ENCODE results near the gene B9D1. TPM values are rescaled to one million over a fixed set of nuclear protein-coding genes. Genes with fewer than 3 reads are reported as not detected.

Gene B9D1
- polyA plus RNA-seq, 1 of the 3 experiments (the other 2 are of a cell fraction): 81.6 TPM

DNA sequence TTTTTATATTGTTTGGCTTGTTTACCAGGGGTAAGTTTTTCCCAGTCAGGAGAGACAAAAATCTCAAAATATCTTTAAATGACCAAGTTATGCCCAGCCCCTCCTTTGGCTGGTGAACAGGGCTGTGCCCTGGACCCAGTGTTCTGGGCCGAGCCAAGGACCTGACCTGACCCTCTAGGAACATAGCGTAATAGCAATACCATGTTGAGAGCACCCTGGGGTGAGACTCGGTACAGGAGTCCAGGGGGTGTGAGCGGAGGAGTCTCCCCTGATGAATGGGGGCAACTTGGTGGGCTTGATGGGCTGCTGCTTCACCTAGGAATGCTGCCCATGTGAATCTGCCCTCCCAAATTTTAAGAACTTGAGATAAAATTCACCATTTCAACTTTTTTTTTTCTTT lies 47.4 kb downstream of the B9D1 start:
- H2AFZ ChIP-seq (ENCODE audit: low read depth): no peak overlapping the region
- no peaks in the 10 kb centered on the region for H3K27me3 ChIP-seq (ENCODE audit: insufficient read depth)
- H3F3A ChIP-seq (replicated peaks; ENCODE audit: insufficient read depth): peaks cover 7% of the 10 kb centered on the region
- DNase-seq: no peak
- no peak overlapping the region for H3K4me2 ChIP-seq
- H3K9ac ChIP-seq: no peak overlapping the region
- peaks cover 18 to 44% of the 10 kb centered on the region in 2 experiments for H3K36me3 ChIP-seq (replicated peaks in 1 of 2; ENCODE audit: control insufficient read depth in 1 of 2, insufficient read depth in 2 of 2, low read length in 1 of 2)
- H3K4me3 ChIP-seq (ENCODE audit: low read depth in 2 of 2, low read length in 1 of 2): no peak overlapping the region
- no peaks in the 10 kb centered on the region for H3K79me2 ChIP-seq (ENCODE audit: insufficient read depth)
- CTCF ChIA-PET: no interaction called here
- 95% methylated on average over 2 of the region's 4 CpGs for WGBS (ENCODE audit: low lambda C conversion rate)
- no peaks in the 10 kb centered on the region for H3K9me2 ChIP-seq
- peaks cover 4 to 16% of the 10 kb centered on the region in 2 experiments; a peak in 3 of 4 replicates for H3K4me1 ChIP-seq (ENCODE audit: control insufficient read depth in 1 of 2, insufficient read depth in 2 of 2, low read depth in 1 of 2, low read length in 1 of 2)
- POLR2A ChIA-PET: no interaction called here
- TF ChIP-seq ELF1 (IDR thresholded peaks at IDR 0.05) (no peak), JUND (IDR thresholded peaks at IDR 0.05) (no peak), GABPA (IDR thresholded peaks at IDR 0.05; ENCODE audit: low read depth) (no peak), RAD21 (IDR thresholded peaks at IDR 0.05; ENCODE audit: low read length) (no peak), FOXJ3 (CRISPR knock-in tag; IDR thresholded peaks at IDR 0.05) (no peak), NRF1 (IDR thresholded peaks at IDR 0.05; ENCODE audit: low read depth, low read length) (no peak), GATA2 (CRISPR knock-in tag; IDR thresholded peaks at IDR 0.05) (no peak), EZH2phosphoT487 (IDR thresholded peaks at IDR 0.05; ENCODE audit: borderline replicate concordance, low read depth) (no peak), YY1 (IDR thresholded peaks at IDR 0.05; ENCODE audit: low read depth) (no peak)
- TF ChIP-seq, protein P1, sequence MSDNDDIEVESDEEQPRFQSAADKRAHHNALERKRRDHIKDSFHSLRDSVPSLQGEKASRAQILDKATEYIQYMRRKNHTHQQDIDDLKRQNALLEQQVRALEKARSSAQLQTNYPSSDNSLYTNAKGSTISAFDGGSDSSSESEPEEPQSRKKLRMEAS (IDR thresholded peaks at IDR 0.05; ENCODE audit: low read depth): no peak
- TF ChIP-seq, protein P2, sequence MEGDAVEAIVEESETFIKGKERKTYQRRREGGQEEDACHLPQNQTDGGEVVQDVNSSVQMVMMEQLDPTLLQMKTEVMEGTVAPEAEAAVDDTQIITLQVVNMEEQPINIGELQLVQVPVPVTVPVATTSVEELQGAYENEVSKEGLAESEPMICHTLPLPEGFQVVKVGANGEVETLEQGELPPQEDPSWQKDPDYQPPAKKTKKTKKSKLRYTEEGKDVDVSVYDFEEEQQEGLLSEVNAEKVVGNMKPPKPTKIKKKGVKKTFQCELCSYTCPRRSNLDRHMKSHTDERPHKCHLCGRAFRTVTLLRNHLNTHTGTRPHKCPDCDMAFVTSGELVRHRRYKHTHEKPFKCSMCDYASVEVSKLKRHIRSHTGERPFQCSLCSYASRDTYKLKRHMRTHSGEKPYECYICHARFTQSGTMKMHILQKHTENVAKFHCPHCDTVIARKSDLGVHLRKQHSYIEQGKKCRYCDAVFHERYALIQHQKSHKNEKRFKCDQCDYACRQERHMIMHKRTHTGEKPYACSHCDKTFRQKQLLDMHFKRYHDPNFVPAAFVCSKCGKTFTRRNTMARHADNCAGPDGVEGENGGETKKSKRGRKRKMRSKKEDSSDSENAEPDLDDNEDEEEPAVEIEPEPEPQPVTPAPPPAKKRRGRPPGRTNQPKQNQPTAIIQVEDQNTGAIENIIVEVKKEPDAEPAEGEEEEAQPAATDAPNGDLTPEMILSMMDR (IDR thresholded peaks at IDR 0.05): no peak
- TF ChIP-seq, protein P3, sequence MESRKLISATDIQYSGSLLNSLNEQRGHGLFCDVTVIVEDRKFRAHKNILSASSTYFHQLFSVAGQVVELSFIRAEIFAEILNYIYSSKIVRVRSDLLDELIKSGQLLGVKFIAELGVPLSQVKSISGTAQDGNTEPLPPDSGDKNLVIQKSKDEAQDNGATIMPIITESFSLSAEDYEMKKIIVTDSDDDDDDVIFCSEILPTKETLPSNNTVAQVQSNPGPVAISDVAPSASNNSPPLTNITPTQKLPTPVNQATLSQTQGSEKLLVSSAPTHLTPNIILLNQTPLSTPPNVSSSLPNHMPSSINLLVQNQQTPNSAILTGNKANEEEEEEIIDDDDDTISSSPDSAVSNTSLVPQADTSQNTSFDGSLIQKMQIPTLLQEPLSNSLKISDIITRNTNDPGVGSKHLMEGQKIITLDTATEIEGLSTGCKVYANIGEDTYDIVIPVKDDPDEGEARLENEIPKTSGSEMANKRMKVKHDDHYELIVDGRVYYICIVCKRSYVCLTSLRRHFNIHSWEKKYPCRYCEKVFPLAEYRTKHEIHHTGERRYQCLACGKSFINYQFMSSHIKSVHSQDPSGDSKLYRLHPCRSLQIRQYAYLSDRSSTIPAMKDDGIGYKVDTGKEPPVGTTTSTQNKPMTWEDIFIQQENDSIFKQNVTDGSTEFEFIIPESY (IDR thresholded peaks at IDR 0.05; ENCODE audit: borderline replicate concordance, low read depth): no peak
- H3K9me3 ChIP-seq: no peaks in the 10 kb centered on the region
- H4K20me1 ChIP-seq (ENCODE audit: insufficient read depth): no peaks in the 10 kb centered on the region
- no peak overlapping the region for H3K27ac ChIP-seq (ENCODE audit: low read depth in 2 of 2, low read length in 1 of 2)

DNA sequence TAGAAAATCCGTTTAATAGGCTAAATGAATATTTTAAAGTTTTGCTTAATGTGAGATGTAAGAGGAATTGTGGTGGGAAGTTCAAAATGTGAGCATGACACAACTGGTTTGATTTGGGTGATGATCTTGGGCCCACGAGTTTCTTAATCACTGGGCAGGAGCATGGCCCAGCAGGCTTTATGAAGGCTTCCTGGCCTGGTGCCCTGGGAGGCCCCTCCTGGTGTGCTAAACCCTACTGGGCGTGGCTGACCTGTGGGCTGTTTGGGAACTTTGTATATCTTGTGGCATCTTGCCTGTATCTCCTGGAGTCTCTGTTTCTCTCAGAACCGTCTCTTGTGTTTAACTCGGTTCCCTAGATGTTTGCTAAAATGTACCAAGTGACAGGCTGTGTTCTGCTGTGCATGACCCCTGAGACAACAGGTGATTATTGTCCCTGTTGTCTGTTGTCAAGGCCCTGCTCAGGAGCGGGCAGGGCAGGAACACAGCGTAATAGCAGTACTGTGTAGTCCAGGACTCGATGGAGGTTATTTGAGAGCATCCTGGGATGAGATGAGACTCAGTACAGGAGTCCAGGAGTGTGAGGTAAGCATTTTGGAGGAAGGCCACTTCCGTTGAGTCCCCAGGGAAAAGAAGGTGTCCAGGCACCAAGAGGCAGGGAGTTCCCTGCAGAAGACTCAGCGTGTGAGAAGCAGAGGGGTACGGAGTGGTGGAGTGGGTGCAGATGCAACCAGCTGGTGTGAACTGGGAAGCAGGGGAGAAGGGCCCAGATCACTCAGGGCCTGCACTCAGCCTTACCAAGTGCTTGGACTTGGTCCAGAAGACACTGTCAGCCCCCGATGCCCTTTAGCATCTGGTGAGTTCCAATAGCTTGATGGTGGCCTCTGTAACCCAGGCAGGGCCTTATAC lies 48.5 kb downstream of the B9D1 start:
- Histone ChIP-seq H3K9me3 (no peaks in the 10 kb centered on the region), H3K79me2 (ENCODE audit: insufficient read depth) (no peaks in the 10 kb centered on the region), H3K4me1 (ENCODE audit: control insufficient read depth in 1 of 2, insufficient read depth in 2 of 2, low read depth in 1 of 2, low read length in 1 of 2) (peaks cover 10 to 16% of the 10 kb centered on the region in 2 experiments; a peak in 3 of 4 replicates), H3K4me3 (ENCODE audit: low read depth in 2 of 2, low read length in 1 of 2) (no peak overlapping the region), H3K9me2 (no peaks in the 10 kb centered on the region), H3K9ac (no peak overlapping the region), H3K27ac (ENCODE audit: low read depth in 2 of 2, low read length in 1 of 2) (no peak overlapping the region), H3K36me3 (replicated peaks in 1 of 2; ENCODE audit: control insufficient read depth in 1 of 2, insufficient read depth in 2 of 2, low read length in 1 of 2) (peaks cover 19 to 48% of the 10 kb centered on the region in 2 experiments), H4K20me1 (ENCODE audit: insufficient read depth) (no peaks in the 10 kb centered on the region), H3F3A (replicated peaks; ENCODE audit: insufficient read depth) (peaks cover 8% of the 10 kb centered on the region), H2AFZ (ENCODE audit: low read depth) (no peak overlapping the region), H3K4me2 (no peak overlapping the region), H3K27me3 (ENCODE audit: insufficient read depth) (no peaks in the 10 kb centered on the region)
- POLR2A ChIA-PET: no interaction called here
- DNase-seq: no peak
- CTCF ChIA-PET: no interaction called here
- WGBS (ENCODE audit: low lambda C conversion rate): 93% methylated on average over 12 of the region's 12 CpGs
- TF ChIP-seq RAD21 (IDR thresholded peaks at IDR 0.05; ENCODE audit: low read length) (no peak), TEAD4 (IDR thresholded peaks at IDR 0.05; ENCODE audit: borderline replicate concordance, insufficient read depth) (no peak), EP300 (IDR thresholded peaks at IDR 0.05; ENCODE audit: borderline replicate concordance in 1 of 2, low read depth in 1 of 2, low read length in 1 of 2) (no peak), MXI1 (IDR thresholded peaks at IDR 0.05; ENCODE audit: low read depth, low read length) (no peak), CHD2 (IDR thresholded peaks at IDR 0.05; ENCODE audit: low read length, partially characterized antibody) (no peak), ELF1 (IDR thresholded peaks at IDR 0.05) (no peak), FOXJ3 (CRISPR knock-in tag; IDR thresholded peaks at IDR 0.05) (no peak), TAF1 (IDR thresholded peaks at IDR 0.05; ENCODE audit: borderline replicate concordance, low read depth, low read length) (no peak), EZH2phosphoT487 (IDR thresholded peaks at IDR 0.05; ENCODE audit: borderline replicate concordance, low read depth) (no peak), RXRA (IDR thresholded peaks at IDR 0.05; ENCODE audit: borderline replicate concordance, low read depth) (no peak), NRF1 (IDR thresholded peaks at IDR 0.05; ENCODE audit: low read depth, low read length) (no peak)
- TF ChIP-seq, protein P1 (IDR thresholded peaks at IDR 0.05; ENCODE audit: low read depth): no peak
- TF ChIP-seq, protein P4, sequence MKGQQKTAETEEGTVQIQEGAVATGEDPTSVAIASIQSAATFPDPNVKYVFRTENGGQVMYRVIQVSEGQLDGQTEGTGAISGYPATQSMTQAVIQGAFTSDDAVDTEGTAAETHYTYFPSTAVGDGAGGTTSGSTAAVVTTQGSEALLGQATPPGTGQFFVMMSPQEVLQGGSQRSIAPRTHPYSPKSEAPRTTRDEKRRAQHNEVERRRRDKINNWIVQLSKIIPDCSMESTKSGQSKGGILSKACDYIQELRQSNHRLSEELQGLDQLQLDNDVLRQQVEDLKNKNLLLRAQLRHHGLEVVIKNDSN (IDR thresholded peaks at IDR 0.05; ENCODE audit: borderline replicate concordance, low read depth): no peak
- TF ChIP-seq, protein P5, sequence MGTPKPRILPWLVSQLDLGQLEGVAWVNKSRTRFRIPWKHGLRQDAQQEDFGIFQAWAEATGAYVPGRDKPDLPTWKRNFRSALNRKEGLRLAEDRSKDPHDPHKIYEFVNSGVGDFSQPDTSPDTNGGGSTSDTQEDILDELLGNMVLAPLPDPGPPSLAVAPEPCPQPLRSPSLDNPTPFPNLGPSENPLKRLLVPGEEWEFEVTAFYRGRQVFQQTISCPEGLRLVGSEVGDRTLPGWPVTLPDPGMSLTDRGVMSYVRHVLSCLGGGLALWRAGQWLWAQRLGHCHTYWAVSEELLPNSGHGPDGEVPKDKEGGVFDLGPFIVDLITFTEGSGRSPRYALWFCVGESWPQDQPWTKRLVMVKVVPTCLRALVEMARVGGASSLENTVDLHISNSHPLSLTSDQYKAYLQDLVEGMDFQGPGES (IDR thresholded peaks at IDR 0.05; ENCODE audit: low read depth, low read length): no peak

Measured in SK-N-SH (cell line).